Immature natural killer cell (primary cell): ENCODE results near the gene AHI1. TPM values are rescaled to one million over a fixed set of nuclear protein-coding genes. Genes with fewer than 3 reads are reported as not detected.
"Not testable (repeated sequence)": the region's sequence is repeated elsewhere in the genome, so short reads cannot be mapped to it uniquely, and the experiment has no call there.

Experiments
- DNase-seq, 3 donors: peaks; one replicate each; pipeline ENCODE4 v3.0.0; 2022; ENCODE audit warnings: mixed read lengths in 1 of 3
- H3K27ac Mint-ChIP-seq, 6 donors: one replicate each; pipeline ENCODE4 v1.8.0; 2020; ENCODE audit warnings: mixed read lengths in 6 of 6, mild to moderate bottlenecking in 5 of 6, inconsistent platforms in 4 of 6, moderate library complexity in 3 of 6
- H3K27me3 Mint-ChIP-seq, 3 donors: one replicate each; pipeline ENCODE4 v1.8.0; 2020 to 2021; ENCODE audit warnings: low read depth in 3 of 3, mild to moderate bottlenecking in 3 of 3, mixed read lengths in 3 of 3, moderate library complexity in 3 of 3, inconsistent platforms in 1 of 3
- H3K36me3 Mint-ChIP-seq, 3 donors: one replicate each; pipeline ENCODE4 v1.8.0; 2020; ENCODE audit warnings: mixed read lengths in 3 of 3, inconsistent platforms in 2 of 3, mild to moderate bottlenecking in 2 of 3
- H3K4me1 Mint-ChIP-seq, 2 donors: one replicate each; pipeline ENCODE4 v1.8.0; 2020; ENCODE audit warnings: inconsistent platforms in 2 of 2, mild to moderate bottlenecking in 2 of 2, mixed read lengths in 2 of 2, moderate library complexity in 1 of 2
- H3K4me3 Mint-ChIP-seq, 5 donors: one replicate each; pipeline ENCODE4 v1.8.0; 2020; ENCODE audit warnings: mild to moderate bottlenecking in 5 of 5, mixed read lengths in 5 of 5, inconsistent platforms in 3 of 5, moderate library complexity in 3 of 5
- H3K9me3 Mint-ChIP-seq, 6 donors: one replicate each; pipeline ENCODE4 v1.8.0; 2020; ENCODE audit warnings: mild to moderate bottlenecking in 6 of 6, mixed read lengths in 6 of 6, inconsistent platforms in 4 of 6, moderate library complexity in 3 of 6
- polyA plus RNA-seq, 3 donors: library from polyadenylated mRNA; unstranded; fragments of 300-500 nt; fragmentation: Illumina TruSeq; gene quantifications; one replicate each; pipeline ENCODE4 v1.2.3, GENCODE V29; 2021

The AHI1 gene
- polyA plus RNA-seq, 3 donors from 2014 or later: 1.5 to 4.9 (median 4.5) TPM

DNA sequence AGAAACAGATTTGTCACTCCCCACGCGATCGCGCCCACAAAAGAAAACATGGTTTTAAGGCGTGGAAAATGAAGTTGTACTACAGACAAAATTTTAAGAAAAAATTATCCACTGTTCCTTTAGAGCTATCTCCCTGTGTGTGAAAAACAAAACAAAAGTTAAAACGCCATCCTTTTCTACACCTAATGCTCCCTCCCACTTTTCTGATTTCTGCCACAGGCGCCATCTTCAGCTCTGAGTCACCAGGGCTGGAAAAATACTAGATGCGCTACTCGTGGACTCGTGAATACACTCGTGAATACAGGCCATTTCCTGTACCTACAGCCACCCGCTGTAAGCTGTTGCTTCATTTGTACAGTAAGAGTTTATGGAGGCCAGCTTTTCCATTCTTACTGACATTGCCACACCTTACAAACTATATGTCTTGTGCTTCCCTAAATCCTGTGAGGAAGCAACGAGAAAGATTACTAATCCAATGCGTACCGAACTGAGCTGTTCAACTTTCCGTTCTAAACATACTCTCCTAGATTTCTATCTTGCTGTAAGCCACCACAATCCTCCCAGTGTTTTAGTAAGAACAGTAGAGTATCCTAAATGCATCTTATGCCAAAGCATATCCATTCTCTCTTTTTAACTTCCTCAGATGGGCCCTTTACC lies 773 bp upstream of the AHI1 start:
- Mint-ChIP-seq H3K27ac (no peak overlapping the region), H3K9me3 (no peaks in the 10 kb centered on the region), H3K27me3 (peaks cover 0 to 7% (median 0%) of the 10 kb centered on the region in 3 donors), H3K36me3 (peaks cover 0 to 4% (median 0%) of the 10 kb centered on the region in 3 donors), H3K4me1 (peaks cover 6 to 12% of the 10 kb centered on the region in 2 donors), H3K4me3 (no peak overlapping the region)
- DNase-seq: peak; percentile 74 to 80 (median 80)

DNA sequence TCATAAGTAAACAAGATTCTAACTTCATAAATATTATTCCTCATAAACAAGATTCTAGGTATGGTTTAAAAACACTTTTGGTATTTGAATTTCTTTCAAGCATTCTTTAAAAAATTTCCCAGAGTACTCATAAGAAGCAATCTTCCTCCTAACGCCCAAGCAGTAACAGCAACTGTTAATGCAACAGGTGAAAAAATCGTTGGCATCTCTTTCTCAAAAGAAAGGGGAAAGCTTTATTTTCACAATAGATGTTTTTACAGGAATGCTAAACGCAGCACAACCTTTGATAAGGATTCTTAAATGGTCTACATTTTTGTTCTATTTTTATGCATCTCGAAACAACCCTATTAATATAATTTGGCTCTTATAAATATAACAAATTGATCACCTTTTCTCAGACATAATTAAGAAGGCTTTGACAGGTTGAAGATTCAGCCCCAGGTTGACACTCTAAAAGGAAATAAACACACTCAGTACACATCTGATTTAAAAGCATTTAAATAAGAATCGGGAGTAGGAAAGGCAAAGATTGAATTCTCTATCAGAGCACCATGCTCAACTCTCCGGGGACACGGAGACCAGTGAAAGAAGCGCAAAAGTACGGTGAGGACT lies 634 bp downstream of the AHI1 start:
- Mint-ChIP-seq H3K36me3 (peaks cover 0 to 4% (median 0%) of the 10 kb centered on the region in 3 donors), H3K4me1 (peaks cover 6 to 12% of the 10 kb centered on the region in 2 donors), H3K27ac (peak overlapping the region in 1 of 6 donors; percentile 86), H3K9me3 (no peaks in the 10 kb centered on the region), H3K4me3 (no peak overlapping the region), H3K27me3 (peaks cover 0 to 7% (median 0%) of the 10 kb centered on the region in 3 donors)
- DNase-seq: no peak

DNA sequence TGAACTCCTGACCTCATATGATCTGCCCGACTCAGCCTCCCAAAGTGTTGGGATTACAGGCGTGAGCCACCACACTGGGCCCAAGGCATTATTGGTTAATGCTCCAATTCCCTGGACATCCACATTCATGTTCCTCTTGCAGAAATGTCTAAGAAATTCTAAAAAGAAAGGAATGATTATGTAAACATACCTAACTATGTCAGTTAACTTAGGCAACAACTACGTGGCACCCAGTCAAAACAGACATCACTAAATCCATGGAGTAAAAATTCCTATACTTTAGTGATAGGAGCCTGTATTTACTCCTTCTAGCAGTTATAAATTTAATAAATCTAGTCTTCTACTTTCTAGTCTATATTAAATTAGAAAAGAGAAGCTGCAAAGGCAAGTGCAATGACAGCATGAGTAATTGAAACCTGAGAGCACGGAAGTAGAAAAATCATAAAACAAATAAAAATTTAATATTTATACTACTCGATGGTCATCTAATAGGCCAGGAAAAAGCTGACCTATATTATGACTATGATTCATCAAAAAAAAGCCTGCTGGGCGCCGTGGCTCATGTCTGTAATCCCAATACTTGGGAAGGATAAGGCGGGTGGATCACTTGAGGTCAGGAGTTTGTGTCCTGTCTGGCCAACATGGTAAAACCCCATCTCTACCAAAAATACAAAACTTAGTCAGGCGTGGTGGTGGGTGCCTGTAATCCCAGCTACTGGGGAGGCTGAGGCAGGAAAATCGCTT lies 4.2 kb downstream of the AHI1 start:
- Mint-ChIP-seq H3K4me1 (peaks cover 6 to 12% of the 10 kb centered on the region in 2 donors), H3K9me3 (no peaks in the 10 kb centered on the region), H3K36me3 (peaks cover 15 to 24% (median 20%) of the 10 kb centered on the region in 3 donors), H3K4me3 (no peak overlapping the region), H3K27me3 (peaks cover 0 to 7% (median 0%) of the 10 kb centered on the region in 3 donors), H3K27ac (no peak overlapping the region)
- no peak for DNase-seq

GRCh38 chr6:135490381-135490780 lies 7.2 kb downstream of the AHI1 start:
- Mint-ChIP-seq H3K4me1 (no peaks in the 10 kb centered on the region), H3K36me3 (peaks cover 17 to 45% (median 33%) of the 10 kb centered on the region in 3 donors), H3K4me3 (no peak overlapping the region), H3K27ac (peak overlapping the region in 1 of 6 donors; percentile 11), H3K9me3 (no peaks in the 10 kb centered on the region), H3K27me3 (no peaks in the 10 kb centered on the region)
- DNase-seq: no peak

DNA sequence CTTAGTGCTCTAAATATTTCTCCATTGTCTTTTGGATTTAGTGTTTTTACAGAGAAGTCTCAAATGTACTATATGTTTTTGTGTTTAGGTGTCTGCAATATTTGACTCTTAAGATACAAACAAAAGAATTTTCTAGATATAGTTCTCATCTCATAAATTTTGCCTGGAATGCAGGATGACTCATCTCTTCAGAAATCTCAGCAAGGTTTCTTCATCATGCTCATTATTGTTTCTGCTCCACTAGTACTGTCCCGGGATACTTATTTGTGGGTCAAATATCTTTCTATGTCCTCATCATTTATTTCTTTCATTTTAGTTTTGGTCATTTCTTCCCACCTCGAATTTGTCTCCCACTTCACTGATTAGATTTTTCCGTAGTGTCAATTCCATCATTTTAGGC lies 9.5 kb downstream of the AHI1 start:
- Mint-ChIP-seq H3K36me3 (peaks cover 27 to 61% (median 48%) of the 10 kb centered on the region in 3 donors), H3K9me3 (peaks cover 0 to 14% (median 7%) of the 10 kb centered on the region in 6 donors), H3K27ac (no peak overlapping the region), H3K27me3 (no peaks in the 10 kb centered on the region), H3K4me3 (no peak overlapping the region), H3K4me1 (no peaks in the 10 kb centered on the region)
- DNase-seq: no peak

DNA sequence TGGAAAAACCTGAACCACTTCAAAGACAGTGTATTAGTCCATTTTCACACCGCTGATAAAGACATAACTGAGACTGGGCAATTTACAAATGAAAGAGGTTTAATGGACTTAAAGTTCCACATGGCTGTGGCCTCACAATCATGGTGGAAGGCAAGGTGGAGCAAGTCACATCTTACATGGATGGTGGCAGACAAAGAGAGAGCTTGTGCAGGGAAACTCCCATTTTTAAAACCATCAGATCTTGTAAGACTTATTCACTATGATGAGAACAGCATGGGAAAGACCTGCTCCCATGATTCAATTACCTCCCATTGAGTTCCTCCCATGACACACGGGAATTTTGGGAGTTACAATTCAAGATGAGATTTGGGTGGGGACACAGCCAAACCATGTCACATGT lies 13.6 kb downstream of the AHI1 start:
- Mint-ChIP-seq H3K9me3 (peaks cover 8 to 36% (median 21%) of the 10 kb centered on the region in 6 donors), H3K36me3 (peaks cover 37 to 71% (median 56%) of the 10 kb centered on the region in 3 donors)
- H3K4me1 Mint-ChIP-seq, H3K27ac Mint-ChIP-seq, H3K27me3 Mint-ChIP-seq, H3K4me3 Mint-ChIP-seq, DNase-seq: not testable (repeated sequence)

DNA sequence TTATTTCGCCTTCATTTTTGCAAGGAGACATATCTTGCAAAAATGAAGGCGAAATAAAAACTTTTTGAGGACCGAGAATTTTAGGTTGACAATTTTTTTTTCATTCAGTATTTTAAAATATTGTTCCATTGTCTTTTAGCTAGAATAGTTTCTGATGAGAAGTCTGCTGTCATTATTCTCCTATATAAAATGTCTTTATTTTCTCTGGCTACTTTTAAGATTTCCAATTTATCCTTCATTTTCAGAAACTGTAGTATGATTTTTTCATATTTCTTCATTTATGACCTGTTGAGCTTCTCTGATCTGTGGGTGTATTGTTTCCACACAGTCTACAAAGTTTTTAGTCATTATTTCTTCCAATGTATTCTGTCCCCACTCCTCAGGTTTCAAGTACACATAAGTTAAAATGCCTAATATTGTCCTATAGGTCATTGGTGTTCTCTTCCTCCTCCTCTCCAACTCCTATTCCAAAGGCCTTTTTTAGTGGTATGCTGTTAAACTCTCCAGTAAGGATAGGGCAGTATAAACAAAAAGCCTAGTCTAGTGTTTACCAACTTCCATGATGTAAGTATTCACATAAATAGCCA lies 15.7 kb downstream of the AHI1 start:
- H3K27me3 Mint-ChIP-seq: peaks cover 0 to 3% (median 0%) of the 10 kb centered on the region in 3 donors
- H3K4me3 Mint-ChIP-seq: no peak overlapping the region
- DNase-seq: no peak
- no peak overlapping the region for H3K27ac Mint-ChIP-seq
- H3K9me3 Mint-ChIP-seq: peaks cover 8 to 36% (median 24%) of the 10 kb centered on the region in 6 donors
- no peaks in the 10 kb centered on the region for H3K4me1 Mint-ChIP-seq
- peaks cover 43 to 74% (median 58%) of the 10 kb centered on the region in 3 donors for H3K36me3 Mint-ChIP-seq

GRCh38 chr6:135479601-135480000 lies 17.9 kb downstream of the AHI1 start:
- Mint-ChIP-seq H3K4me1 (no peaks in the 10 kb centered on the region), H3K27ac (no peak overlapping the region), H3K9me3 (peaks cover 8 to 36% (median 24%) of the 10 kb centered on the region in 6 donors), H3K27me3 (peaks cover 0 to 3% (median 0%) of the 10 kb centered on the region in 3 donors), H3K4me3 (no peak overlapping the region), H3K36me3 (peaks cover 39 to 67% (median 51%) of the 10 kb centered on the region in 3 donors)
- DNase-seq: no peak

GRCh38 chr6:135478626-135479025 lies 18.9 kb downstream of the AHI1 start:
- H3K27ac Mint-ChIP-seq: no peak overlapping the region
- H3K27me3 Mint-ChIP-seq: peaks cover 0 to 3% (median 0%) of the 10 kb centered on the region in 3 donors
- H3K9me3 Mint-ChIP-seq: peaks cover 8 to 28% (median 19%) of the 10 kb centered on the region in 6 donors
- no peak overlapping the region for H3K4me3 Mint-ChIP-seq
- peaks cover 31 to 59% (median 43%) of the 10 kb centered on the region in 3 donors for H3K36me3 Mint-ChIP-seq
- DNase-seq: no peak
- no peaks in the 10 kb centered on the region for H3K4me1 Mint-ChIP-seq

GRCh38 chr6:135475292-135475886 lies 22.2 kb downstream of the AHI1 start:
- Mint-ChIP-seq H3K4me1 (no peaks in the 10 kb centered on the region), H3K27ac (no peak overlapping the region), H3K9me3 (peaks cover 0 to 10% (median 3%) of the 10 kb centered on the region in 6 donors), H3K27me3 (no peaks in the 10 kb centered on the region), H3K4me3 (no peak overlapping the region), H3K36me3 (peaks cover 20 to 37% (median 27%) of the 10 kb centered on the region in 3 donors)
- no peak for DNase-seq

DNA sequence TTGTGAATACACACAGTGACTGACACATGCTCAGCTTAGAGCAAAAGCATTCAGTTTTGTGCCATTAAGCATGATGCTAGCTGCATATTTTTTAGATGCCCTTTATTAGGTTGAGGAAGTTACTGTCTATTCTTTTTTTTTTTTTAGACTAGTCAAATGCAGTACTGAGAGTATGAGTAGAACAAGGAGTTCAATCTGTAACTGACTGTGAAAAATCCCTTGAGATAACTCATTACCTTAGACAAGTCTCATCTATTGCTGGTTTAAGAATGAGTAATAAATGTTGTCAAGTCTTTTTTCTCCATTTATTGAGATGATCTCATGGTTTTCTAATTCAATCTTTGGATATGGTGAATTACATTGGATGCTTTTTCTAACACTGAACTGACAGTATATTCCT lies 23.2 kb downstream of the AHI1 start:
- Mint-ChIP-seq H3K9me3 (peaks cover 0 to 7% (median 0%) of the 10 kb centered on the region in 6 donors), H3K27me3 (peaks cover 0 to 3% (median 0%) of the 10 kb centered on the region in 3 donors), H3K4me3 (no peak overlapping the region), H3K36me3 (peaks cover 15 to 27% (median 18%) of the 10 kb centered on the region in 3 donors), H3K4me1 (no peaks in the 10 kb centered on the region), H3K27ac (no peak overlapping the region)
- no peak for DNase-seq

DNA sequence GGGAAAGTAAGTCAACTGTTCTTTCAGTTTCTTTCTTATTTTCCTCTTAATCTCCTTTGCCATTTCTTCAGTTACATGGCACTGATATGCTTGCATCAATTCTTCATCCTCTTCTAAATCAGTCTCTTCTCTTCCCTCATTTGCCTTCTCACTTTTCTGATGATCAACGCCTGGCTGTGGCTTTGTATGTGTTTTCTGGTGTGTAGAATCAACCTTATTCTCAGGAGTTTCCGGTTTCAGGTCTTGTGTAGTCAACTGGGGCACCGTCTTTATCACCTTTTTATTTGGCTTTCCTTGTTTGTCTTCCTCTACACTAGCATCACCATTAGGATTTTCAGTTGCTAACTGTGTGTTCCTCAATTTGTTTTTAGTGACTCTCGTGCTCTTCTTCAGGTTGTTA lies 31.6 kb downstream of the AHI1 start:
- no peak for DNase-seq
- H3K4me3 Mint-ChIP-seq: no peak overlapping the region
- H3K27me3 Mint-ChIP-seq: peaks cover 0 to 3% (median 2%) of the 10 kb centered on the region in 3 donors
- H3K9me3 Mint-ChIP-seq: no peaks in the 10 kb centered on the region
- no peaks in the 10 kb centered on the region for H3K4me1 Mint-ChIP-seq
- H3K36me3 Mint-ChIP-seq: peaks cover 8 to 24% (median 8%) of the 10 kb centered on the region in 3 donors
- no peak overlapping the region for H3K27ac Mint-ChIP-seq

GRCh38 chr6:135465307-135465706 lies 32.2 kb downstream of the AHI1 start:
- no peaks in the 10 kb centered on the region for H3K9me3 Mint-ChIP-seq
- no peak for DNase-seq
- H3K36me3 Mint-ChIP-seq: peaks cover 4 to 24% (median 5%) of the 10 kb centered on the region in 3 donors
- H3K27me3 Mint-ChIP-seq: peaks cover 0 to 3% (median 2%) of the 10 kb centered on the region in 3 donors
- no peak overlapping the region for H3K27ac Mint-ChIP-seq
- H3K4me3 Mint-ChIP-seq: no peak overlapping the region
- no peaks in the 10 kb centered on the region for H3K4me1 Mint-ChIP-seq
